MCF 10A (cell line): ENCODE results near the gene ADPRM. TPM values are rescaled to one million over a fixed set of nuclear protein-coding genes. Genes with fewer than 3 reads are reported as not detected.

Experiments
- BruUV-seq: library from RNA; stranded (reverse); fragments of 400-500 nt; replicated peaks from 2 replicates; lab custom pipeline; 2021; lab: Mats Ljungman, UMichigan
- CTCF ChIA-PET: fragments of 300-600 bp; sonication (Branson Sonifier 250); formaldehyde crosslinking; extraction: SDS; loops from one replicate; lab custom pipeline; 2021; ENCODE audit warnings: antibody characterized with exemption, inconsistent platforms; lab: Yijun Ruan, JAX
- POLR2A ChIA-PET: fragments of 300-600, 350-650 bp; sonication (Branson Sonifier 250); formaldehyde crosslinking; extraction: SDS; loops from one replicate; lab custom pipeline; 2020; ENCODE audit warnings: antibody characterized with exemption, inconsistent platforms; lab: Yijun Ruan, JAX
- DNase-seq: peaks from one replicate; pipeline ENCODE4 v3.0.0-alpha.2; 2018; ENCODE audit not compliant: unreplicated experiment
- H3K27ac Mint-ChIP-seq: one replicate; pipeline ENCODE4 v1.8.0; 2022; ENCODE audit warnings: mild to moderate bottlenecking, low read depth, mixed read lengths; ENCODE audit not compliant: unreplicated experiment
- H3K27me3 Mint-ChIP-seq: one replicate; pipeline ENCODE4 v1.8.0; 2022; ENCODE audit warnings: mixed read lengths; ENCODE audit not compliant: insufficient read depth, unreplicated experiment
- H3K36me3 Mint-ChIP-seq: one replicate; pipeline ENCODE4 v1.8.0; 2022; ENCODE audit warnings: mild to moderate bottlenecking, moderate library complexity, mixed read lengths; ENCODE audit not compliant: insufficient read depth, unreplicated experiment
- H3K4me1 Mint-ChIP-seq: one replicate; pipeline ENCODE4 v1.8.0; 2022; ENCODE audit warnings: mixed read lengths; ENCODE audit not compliant: insufficient read depth, unreplicated experiment
- H3K4me3 Mint-ChIP-seq: one replicate; pipeline ENCODE4 v1.8.0; 2022; ENCODE audit warnings: mild to moderate bottlenecking, moderate library complexity, mixed read lengths; ENCODE audit not compliant: unreplicated experiment
- H3K9me3 Mint-ChIP-seq: one replicate; pipeline ENCODE4 v1.8.0; 2022; ENCODE audit warnings: mixed read lengths; ENCODE audit not compliant: unreplicated experiment
- CTCF ChIP-seq: fragments of 200-600 bp; IDR thresholded peaks from one replicate; pipeline ENCODE4 v1.8.0; 2022; ENCODE audit warnings: antibody characterized with exemption, mild to moderate bottlenecking; ENCODE audit not compliant: unreplicated experiment
- intact Hi-C: fragments of 100-400 bp; cut with micrococcal nuclease; formaldehyde crosslinking; loops from 2 replicates; pipeline ENCODE4 v1.14.1; 2022
- total RNA-seq: library from RNA; stranded (reverse); gene quantifications from 2 replicates; pipeline ENCODE4 v1.2.3, GENCODE V29; 2022

Gene ADPRM
- total RNA-seq, 1 experiment from 2014 or later, result 9.8 TPM

- CTCF ChIA-PET, result interaction anchor here (0.6 to 0.7 kb wide), 2 partner anchors 19 to 43 kb away, joined by 3 to 4 read pairs; no protein-coding TSS in a partner anchor
- no peak for TF ChIP-seq CTCF
- DNase-seq, result no peak
- no peak overlapping the region for H3K4me3 Mint-ChIP-seq
- H3K9me3 Mint-ChIP-seq, result no peaks in the 10 kb centered on the region
- H3K27me3 Mint-ChIP-seq, result peaks cover 20% of the 10 kb centered on the region
- peaks cover 14% of the 10 kb centered on the region for H3K4me1 Mint-ChIP-seq
- BruUV-seq, result no TSS peak
- intact Hi-C loops, result no loop called here
- H3K36me3 Mint-ChIP-seq, result no peaks in the 10 kb centered on the region
- no peak overlapping the region for H3K27ac Mint-ChIP-seq
- POLR2A ChIA-PET, result no interaction called here
Observed at GRCh38 chr17:10755592-10756127, 58.3 kb downstream of the ADPRM start.

- POLR2A ChIA-PET, result no interaction called here
- Mint-ChIP-seq H3K36me3 (no peaks in the 10 kb centered on the region), H3K4me3 (no peak overlapping the region), H3K4me1 (peaks cover 14% of the 10 kb centered on the region), H3K9me3 (no peaks in the 10 kb centered on the region), H3K27me3 (peaks cover 20% of the 10 kb centered on the region), H3K27ac (no peak overlapping the region)
- TF ChIP-seq CTCF, result no peak
- no peak for DNase-seq
- intact Hi-C loops, result no loop called here
- CTCF ChIA-PET, result interaction anchor here (0.6 to 0.7 kb wide), 2 partner anchors 19 to 42 kb away, joined by 3 to 4 read pairs; no protein-coding TSS in a partner anchor
- no TSS peak for BruUV-seq
Observed at GRCh38 chr17:10756185-10756584, 58.8 kb downstream of the ADPRM start.

- no peak overlapping the region for H3K4me3 Mint-ChIP-seq
- H3K27ac Mint-ChIP-seq, result no peak overlapping the region
Observed at GRCh38 chr17:10756619-10757018, 59.2 kb downstream of the ADPRM start.

GRCh38 chr17:10757067-10757466 lies 59.7 kb downstream of the ADPRM start:
- Mint-ChIP-seq H3K4me3 (no peak overlapping the region), H3K36me3 (no peaks in the 10 kb centered on the region), H3K27ac (no peak overlapping the region), H3K9me3 (no peaks in the 10 kb centered on the region), H3K27me3 (peaks cover 20% of the 10 kb centered on the region), H3K4me1 (peaks cover 14% of the 10 kb centered on the region)
- no peak for TF ChIP-seq CTCF
- no peak for DNase-seq
- intact Hi-C loops, result no loop called here
- BruUV-seq, result no TSS peak
- ChIA-PET CTCF (interaction anchor here (0.6 to 2.0 kb wide), 5 partner anchors 15 to 1282 kb away, joined by 3 to 7 read pairs (median 3); no protein-coding TSS in a partner anchor), POLR2A (no interaction called here)

More at GRCh38 chr17:10756619-10757018, 59.2 kb downstream of the ADPRM start:
- H3K36me3 Mint-ChIP-seq, result no peaks in the 10 kb centered on the region
- DNase-seq, result no peak
- no peak for TF ChIP-seq CTCF
- ChIA-PET POLR2A (no interaction called here), CTCF (interaction anchor here (0.7 to 0.8 kb wide), 3 partner anchors 20 to 1282 kb away, joined by 3 read pairs; no protein-coding TSS in a partner anchor)
- peaks cover 20% of the 10 kb centered on the region for H3K27me3 Mint-ChIP-seq
- H3K4me1 Mint-ChIP-seq, result peaks cover 14% of the 10 kb centered on the region
- BruUV-seq, result no TSS peak
- intact Hi-C loops, result no loop called here
- H3K9me3 Mint-ChIP-seq, result no peaks in the 10 kb centered on the region
